ENCODE measurements around the gene ACER2.

DNA sequence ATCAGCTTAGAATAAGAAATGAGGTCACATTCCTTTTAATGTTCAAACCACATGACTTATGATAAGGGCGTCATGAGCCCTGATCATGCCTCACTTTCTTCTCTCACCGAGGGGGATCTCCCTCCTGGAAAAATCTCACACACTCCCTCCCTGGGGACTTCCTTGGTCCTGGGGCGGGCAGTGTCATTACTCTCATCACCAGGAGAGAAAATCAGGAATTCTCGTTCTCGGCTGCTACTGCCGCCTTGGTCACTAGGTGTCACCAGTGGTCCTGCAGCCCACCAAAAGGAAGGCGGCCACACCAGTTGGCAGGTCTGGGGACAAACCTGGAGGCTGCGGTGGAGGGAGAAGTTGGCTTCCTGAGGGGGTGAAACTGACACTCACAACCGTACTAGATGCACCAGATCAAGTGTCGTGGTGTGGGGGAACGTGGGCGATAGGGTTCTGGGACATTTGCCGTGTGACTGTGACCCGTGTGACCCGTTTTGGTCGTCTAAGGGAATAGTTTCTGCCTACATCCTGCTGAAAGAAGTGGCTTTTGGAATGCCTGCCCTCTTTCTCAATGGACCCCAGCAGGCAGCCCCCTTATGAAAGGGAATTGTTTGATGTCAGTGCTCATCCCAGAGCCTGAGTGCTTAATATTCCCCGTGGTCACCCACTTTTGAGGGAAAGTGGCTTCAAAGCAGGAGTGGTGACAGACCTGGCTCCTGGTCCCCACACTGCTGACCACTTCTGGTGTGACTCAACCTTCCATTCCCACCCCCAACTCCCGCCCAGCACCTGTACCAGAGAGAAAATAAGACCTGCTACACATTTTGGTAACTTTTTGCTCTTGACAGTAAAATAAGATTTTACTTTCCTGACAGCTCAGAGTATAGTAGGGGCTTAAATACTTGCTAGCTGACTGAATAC, 63.2 kb downstream of the ACER2 start:
- no peak for TF ChIP-seq TAF1 (IDR thresholded peaks at IDR 0.05; ENCODE audit: low read depth, low read length)
- TF ChIP-seq, protein P1, sequence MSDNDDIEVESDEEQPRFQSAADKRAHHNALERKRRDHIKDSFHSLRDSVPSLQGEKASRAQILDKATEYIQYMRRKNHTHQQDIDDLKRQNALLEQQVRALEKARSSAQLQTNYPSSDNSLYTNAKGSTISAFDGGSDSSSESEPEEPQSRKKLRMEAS (IDR thresholded peaks at IDR 0.05) = no peak
- no peak for TF ChIP-seq PHF8 (conservative IDR thresholded peaks at IDR 0.05; ENCODE audit: low read depth, low read length)
- no peak for TF ChIP-seq E2F6 (IDR thresholded peaks at IDR 0.05)
- TF ChIP-seq EP300 (IDR thresholded peaks at IDR 0.05; ENCODE audit: borderline replicate concordance in 1 of 2, low read depth in 2 of 2, low read length in 2 of 2) = no peak
- TF ChIP-seq CTCF (IDR thresholded peaks at IDR 0.05; ENCODE audit: control extremely low read depth in 1 of 3, insufficient read depth in 1 of 3, low read depth in 1 of 3, low read length in 3 of 3) = peak; percentile 87 to 94 (median 89)

Measured in H1 (cell line).